CD4-positive, alpha-beta T cell treated with Interleukin-21 for 1 hour (primary cell): ENCODE measurements around the gene PADI1.
A peak's percentile ranks its signal among the peaks of the same experiment; 100 is the strongest.

Experiments
- DNase-seq: peaks from one replicate; pipeline ENCODE4 v3.0.0-alpha.2; 2020

Gene PADI1

DNA sequence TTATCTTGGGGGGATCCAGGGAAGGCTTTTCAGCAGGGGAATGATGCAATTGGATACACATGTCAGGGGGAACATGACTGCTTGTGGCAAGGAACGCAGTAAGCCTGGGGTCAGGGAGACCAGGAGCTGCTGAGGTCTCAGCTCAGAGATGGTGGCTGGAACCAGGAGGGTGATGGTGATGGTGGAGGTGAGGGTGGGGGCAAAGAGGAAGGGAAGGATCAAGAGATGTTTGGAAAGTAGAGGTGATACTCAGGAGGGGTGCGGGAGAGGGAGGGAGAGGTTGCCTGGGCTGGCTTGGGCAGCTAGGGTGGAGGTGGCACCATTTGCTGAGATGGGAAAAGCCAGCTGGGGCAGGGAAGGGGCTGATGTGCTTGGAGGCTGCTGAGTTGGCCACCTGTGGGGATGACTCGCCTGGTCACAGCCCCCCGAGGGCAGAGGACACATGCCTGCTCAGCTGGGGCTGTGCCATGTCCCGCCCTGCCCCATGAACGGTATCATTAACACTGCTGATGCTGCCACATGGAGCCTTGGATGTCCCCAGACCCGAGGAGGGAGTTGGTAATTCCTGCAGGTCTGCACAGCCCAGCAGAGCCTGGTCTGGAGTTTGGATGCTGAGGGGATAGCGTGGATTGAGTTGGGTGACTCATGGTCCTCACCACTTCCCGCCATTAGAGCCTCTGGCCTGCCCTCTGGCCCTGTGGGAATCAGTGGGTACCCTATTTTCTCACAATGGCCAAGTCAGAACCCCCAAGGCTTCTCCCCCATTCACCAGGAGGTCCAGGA, 6.3 kb upstream of the PADI1 start:
- no peak for DNase-seq

- no peak for DNase-seq
Measured at GRCh38 chr1:17199267-17200044, 5.5 kb upstream of the PADI1 start.

DNA sequence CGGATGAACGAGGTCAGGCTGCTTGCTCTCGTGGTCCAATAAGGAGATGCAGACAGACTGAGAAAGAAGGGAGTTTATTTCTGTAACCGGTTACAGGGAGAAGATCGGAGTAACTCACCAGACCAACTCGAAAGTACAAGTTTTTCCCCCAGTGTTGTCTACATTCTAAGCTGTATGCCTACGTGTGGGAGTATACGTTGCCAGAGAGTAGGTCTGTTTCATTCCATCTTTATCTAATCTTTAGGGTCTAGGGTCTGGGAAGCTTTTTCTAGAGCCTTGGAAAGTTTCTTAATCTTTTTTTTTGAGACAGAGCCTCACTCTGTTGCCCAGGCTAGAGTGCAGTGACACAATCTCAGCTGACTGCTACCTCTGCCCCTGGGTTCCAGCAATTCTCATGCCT, 4.7 kb upstream of the PADI1 start:
- no peak for DNase-seq

GRCh38 chr1:17200756-17201155, 4.2 kb upstream of the PADI1 start:
- DNase-seq, result no peak

GRCh38 chr1:17201201-17202021, 3.5 kb upstream of the PADI1 start:
- peak; percentile 50 for DNase-seq

- DNase-seq, result no peak
Measured at GRCh38 chr1:17205652-17206051, 724 bp downstream of the PADI1 start.

DNA sequence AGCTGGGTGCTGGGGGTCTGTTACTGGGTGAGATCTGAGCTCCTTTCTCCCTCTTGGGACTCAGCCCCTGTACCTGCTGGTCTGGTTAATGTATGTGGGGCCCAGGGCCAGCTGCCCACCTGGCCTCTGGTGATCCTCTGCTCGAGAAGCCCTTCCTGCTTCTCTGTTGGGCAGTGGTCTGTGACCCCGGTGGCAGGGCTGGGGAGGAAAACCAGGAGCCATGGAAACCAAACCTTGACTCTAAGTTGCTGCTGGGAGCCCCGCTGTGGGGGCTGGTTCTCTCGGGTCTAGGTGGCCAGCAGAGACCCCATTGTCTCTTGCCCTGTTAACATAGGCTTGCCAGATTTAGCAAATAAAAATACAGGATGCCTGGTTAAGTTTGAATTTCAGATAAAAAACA, 1.3 kb downstream of the PADI1 start:
- no peak for DNase-seq

GRCh38 chr1:17207046-17207445, 2.1 kb downstream of the PADI1 start:
- DNase-seq, result peak; percentile 11

GRCh38 chr1:17207540-17207939, 2.6 kb downstream of the PADI1 start:
- no peak for DNase-seq

GRCh38 chr1:17207966-17208418, 3.1 kb downstream of the PADI1 start:
- peak; percentile 39 for DNase-seq

- no peak for DNase-seq
Measured at GRCh38 chr1:17208546-17208945, 3.6 kb downstream of the PADI1 start.

DNA sequence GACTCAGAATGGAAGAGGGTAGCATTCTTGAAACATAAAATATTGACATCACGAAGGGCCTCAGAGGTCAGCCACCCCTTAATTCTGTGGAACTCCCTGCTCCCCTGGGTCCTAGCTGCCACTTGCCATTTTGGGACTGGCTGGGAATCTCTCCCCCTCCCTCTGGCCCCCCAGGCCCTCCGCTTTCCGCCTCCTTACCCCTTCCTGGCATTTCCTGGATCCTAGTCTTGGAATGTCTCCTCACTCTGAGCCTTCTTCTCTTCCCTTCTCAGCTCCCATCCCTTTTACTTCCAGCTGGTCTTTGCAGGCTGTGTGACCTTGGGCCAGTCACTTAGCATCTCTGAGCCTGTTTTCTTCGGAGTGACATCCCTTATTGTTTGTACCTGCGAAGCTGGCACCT, 4.5 kb downstream of the PADI1 start:
- no peak for DNase-seq

- DNase-seq, result no peak
Measured at GRCh38 chr1:17210176-17210575, 5.2 kb downstream of the PADI1 start.

DNA sequence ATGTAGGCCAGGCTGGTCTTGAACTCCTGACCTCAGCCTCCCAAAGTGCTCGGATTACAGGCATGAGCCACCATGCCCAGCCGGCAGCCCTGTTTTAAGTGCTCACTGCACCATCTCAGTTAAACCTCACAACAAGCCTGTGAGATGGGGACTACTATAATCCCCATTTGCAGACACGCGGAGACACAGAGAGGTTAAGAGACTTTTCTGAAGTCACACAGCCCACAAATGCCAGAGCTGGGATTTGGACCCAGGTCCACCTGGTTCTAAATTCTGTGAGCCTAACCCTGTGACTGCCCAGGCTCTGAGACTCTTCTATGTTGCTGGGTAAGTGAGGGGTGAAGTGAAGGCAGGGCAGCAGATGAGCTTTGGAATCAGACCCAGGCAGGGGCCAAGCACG, 6.4 kb downstream of the PADI1 start:
- DNase-seq, result no peak

DNA sequence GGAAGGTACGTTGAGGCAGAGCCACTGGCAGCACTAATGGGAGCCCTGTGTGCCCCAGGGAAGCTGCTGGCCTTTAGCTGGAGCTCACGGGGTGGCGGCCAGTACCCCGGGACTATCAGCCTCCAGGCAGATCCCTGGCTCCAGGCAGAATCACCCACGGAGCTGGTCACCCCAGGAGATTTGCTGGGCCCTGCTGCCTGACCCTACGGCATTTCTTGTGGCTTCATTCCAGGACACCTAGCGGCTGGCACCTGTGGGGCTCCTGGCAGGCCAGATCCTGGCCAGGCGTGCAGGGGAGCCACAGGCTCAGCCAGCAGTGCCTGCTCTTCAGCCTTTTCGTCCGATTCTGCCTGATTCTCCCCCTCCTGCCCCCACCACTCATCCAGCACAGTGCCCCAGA, 7.1 kb downstream of the PADI1 start:
- DNase-seq, result no peak

DNA sequence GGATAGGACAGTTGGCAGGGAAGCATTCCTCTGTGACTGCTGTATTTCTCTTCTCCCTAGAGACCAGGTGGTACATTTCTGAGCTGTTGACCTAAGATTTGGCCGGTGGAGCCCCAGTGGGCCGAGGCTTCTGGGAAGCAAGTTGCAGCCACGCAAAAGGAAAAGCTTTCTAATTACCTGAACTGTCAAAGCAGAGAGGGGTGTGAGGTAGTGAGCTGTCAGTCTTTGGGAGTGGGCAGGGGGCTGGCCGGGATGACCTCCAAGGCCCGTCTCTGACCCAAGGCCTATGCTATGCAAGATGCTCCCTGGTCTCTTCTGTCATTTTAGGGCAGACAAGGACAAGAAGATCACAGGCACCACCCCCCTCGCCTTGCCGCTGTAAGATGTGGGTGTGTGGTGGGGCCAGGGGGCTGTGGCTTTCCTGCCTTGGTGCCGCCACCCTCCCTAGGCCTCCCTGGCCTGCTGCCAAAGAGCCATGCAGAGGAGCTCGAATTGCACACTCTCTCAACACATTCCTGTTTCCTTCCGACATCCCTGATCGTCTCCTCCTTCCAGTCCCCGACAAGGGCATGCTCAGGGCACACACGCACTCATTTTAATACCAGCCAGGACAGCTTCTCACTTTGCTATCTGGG, 7.7 kb downstream of the PADI1 start:
- DNase-seq, result peak; percentile 73

DNA sequence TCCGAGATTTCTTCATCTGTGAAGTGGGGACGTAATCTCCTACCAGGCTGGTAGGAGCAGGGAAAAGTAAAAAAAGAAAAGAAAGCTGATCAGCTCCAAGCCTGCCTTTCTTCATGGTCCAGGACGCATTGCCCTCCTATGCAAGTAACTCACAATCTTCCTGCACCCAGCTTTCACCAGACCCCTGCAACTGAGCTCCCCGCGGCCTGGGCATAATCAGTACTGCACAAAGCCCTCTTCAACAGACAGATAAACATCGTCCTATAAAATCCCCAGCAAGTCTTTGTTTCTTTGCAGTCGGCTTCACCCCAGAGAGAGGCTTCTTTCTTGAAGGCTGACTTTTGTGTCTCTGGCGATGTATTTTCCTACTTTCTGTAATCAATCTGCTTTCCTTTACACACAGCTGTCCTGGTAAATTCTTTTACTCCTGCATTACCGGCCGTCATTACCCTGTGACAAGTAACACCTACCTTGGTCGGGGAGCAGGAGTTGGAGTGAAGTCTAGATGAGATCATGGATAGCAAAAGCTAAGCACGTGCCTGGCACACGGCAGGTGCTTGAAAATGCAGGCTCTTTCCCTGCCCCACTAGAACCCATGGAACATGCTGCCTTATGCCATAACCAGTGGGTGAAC, 8.3 kb downstream of the PADI1 start:
- no peak for DNase-seq

DNA sequence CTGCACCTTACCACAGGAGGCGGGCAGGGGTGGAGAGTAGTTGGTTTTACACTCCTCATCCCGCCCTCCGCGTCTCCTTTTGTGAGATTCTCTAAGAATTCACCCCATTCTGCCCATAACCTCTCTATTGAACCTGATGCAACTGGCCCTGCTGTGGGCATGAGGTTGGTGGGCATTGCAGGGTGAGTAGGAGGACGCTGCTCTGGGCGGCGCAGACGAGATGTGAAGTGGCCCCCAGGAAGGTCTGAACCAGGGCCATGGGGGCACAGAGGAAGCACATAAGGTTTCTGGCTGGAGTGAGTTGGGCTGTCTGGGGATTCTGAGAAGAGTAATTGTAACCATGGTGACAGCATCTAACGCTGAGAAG, 8.8 kb downstream of the PADI1 start:
- DNase-seq, result no peak

DNA sequence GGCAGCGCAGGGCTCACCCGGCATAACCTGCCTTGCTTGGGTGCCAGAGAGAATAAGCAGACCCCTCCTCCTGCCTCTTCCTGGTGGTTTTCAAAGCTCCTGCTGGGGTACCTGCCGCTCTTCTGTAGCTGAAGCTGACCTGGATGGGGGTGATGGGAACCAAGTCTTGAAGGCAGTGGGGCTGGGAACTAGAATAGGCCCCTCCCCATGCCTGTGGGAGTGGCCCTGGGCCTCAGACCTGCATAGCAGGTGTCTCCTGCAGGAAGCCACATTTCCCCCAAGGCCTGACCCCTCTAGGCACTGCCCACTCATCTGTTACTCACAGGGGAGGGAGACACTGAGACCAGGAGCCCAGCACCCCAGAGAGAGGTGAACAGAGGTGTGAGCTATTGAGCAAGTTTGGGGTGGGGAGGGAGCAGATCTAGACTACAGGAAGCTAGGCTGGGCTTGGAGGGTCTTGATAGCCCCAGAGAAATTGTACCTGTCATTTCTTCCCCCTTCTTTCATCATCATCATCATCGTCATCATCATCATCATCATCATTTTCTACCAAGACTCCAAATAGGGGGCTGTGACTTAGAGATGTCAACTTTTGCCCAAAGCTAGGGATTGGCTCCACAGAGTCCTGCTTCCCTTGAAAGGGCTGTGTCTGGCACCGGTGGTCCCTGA, 10.1 kb downstream of the PADI1 start:
- DNase-seq, result no peak

- DNase-seq, result no peak
Measured at GRCh38 chr1:17215545-17215890, 10.6 kb downstream of the PADI1 start.

DNA sequence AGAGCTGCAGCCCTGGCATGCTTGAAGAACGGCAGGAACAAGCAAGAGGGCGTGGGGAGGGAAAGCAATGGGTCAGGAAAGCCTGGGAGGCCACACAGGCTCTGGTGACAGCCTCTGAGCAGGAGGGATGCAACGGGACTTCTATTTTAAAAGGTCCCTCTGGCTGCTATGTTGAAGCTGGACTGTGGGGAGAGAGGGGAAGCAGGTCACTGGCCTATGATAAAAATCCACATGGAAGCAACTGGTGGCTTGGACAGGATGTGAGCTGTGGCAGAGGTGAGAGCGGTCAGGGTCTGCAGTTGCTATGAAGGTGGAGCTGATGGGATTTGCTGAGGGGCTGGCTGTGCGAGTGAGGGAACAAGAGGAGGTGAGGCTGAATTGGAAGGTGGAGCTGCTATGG, 11.2 kb downstream of the PADI1 start:
- no peak for DNase-seq

DNA sequence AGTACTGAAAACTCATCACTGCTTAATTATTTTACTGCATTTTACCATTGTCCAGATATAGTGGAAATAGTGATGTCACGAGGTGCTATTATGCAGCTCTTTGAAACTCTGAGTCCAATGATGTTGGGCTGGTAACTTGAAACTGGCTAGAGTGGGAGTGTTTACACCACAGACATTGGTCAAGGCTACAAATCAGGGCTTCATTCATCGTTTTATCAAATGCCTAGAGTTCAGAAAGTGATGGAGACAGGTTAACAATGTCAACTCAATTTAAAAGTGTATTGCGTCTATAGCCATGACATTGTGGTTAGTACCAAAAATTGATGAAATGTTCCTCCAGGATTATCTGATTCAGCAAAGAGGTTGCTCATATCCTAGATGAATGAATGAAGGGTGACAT, 12.7 kb downstream of the PADI1 start:
- no peak for DNase-seq
